GM19035 (cell line): ENCODE results near the gene ST3GAL3.

ENCODE experiments used
- ATAC-seq: cut with Tn5 transposase; IDR thresholded peaks from one replicate; pipeline ENCODE4 v1.9.1; 2021; ENCODE audit not compliant: unreplicated experiment

Gene ST3GAL3

DNA sequence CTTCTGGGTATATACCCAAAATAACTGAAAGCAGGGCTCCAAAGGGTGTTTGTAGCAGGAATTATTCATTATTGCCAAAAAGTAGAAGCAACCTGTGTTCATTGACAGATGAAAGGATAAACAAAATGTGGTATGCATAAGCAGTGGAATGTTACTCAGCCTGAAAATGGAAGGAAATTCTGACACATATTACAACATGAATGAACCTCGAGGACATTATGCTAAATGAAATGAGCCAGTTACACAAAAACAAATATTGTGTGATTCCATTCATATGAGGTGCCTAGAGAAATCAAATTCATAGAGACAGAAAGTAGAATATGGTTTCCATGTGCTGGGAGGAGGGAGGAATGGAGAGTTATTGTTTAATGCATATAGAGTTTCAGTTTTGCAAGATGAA lies 140.0 kb downstream of the ST3GAL3 start:
- no peak for ATAC-seq

DNA sequence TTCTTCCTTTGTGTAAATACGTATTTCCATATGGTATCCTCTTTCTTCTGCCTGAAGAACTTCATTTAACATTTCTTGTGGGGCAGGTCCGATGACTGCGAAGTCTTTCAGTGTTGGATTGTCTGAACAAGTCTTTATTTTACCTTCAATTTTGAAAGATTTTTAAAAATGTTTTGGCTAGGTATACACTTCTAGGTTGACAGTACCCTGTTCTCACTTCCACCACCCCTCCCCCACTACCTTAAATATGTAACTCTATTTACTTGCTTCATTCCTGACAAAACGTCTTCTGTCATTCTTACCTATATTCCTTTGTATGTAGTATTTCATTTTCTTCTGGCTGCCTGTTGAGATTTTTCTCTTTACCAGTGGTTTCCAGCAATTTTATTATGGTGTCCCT lies 140.5 kb downstream of the ST3GAL3 start:
- ATAC-seq: no peak

DNA sequence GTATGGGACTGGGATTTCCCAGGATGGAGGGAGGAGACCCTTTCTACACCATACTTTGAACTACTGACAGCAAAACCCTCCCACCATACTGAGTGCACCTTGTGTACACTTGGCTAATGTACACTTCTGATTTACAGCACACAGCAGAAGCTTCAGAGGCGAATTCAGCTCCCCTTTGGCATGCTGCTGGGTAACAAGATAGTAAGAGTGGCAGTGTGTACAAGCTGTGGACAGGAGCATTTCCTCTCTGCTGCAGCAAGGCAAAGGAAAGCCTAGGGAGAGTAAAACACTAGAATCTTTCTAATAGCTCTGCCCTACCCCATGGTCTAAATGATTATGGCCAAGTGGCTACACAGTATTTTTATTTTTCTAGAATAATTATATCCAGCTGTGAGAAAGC lies 142.3 kb downstream of the ST3GAL3 start:
- no peak for ATAC-seq

DNA sequence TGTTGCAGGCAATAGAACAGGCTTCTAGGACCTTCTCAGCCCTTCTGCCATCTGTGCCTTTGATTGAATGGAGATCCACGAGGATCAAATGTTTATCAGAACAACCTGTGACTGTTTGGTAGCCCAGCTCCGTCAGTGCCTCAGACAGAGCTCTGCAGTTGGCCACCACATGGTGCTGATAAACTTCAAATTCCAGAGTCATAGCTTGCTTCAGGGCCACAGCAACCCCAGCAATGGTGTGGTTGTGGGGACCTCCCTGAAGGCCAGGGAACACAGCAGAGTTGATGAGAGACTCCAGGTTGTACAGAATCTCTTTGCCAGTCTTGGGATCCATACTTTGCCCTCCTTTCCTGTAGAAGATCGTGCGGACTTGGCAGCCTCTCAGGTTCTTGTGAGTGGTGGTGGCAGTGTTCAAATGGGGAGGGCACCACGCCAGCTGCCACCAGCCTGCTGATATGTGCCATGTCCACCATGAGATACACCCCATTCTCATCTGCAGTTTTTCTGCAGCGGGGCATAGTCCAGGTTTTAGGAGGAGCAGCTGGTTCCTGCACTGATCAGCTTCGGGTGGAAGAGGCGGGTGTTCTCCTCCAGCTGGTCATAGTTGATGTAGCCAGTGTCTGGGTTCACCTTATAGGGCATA lies 143.4 kb downstream of the ST3GAL3 start:
- ATAC-seq: no peak

DNA sequence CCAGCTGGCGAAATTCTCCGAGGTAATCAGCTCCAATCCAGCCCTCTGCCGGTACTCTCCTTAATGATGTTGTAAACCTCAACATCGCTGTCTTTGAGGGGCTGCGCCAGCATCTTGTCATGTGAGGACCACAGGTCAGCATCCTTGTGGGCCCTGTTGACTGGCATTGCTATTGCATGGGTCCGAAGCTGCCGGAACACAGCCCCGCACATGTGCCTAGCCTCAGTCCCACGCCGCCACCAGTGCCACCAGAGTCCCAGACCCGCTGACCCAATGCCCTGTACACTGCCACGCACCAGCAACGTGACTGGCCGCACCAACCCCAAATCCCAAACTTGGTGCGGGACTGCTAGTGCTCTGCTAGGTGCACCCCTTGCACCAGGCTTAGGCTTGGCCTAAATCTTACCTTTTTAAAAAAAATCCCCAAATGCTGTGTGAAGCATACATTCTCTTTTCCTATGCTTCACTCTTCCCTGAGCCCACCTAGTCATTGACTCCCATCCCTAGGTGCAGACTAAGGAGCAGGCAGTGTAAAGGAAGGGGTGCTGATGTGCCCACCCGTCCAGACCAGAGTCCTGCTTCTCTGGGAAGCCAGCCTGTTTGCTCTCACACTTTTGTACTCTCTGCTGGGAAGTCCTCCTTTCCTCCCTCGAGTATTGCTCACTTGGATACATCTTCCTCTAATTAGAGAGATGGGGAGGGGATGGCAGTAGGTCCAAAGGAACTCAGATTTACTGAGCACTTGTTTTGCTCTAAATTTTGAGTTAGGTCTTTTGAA lies 144.4 kb downstream of the ST3GAL3 start:
- ATAC-seq: no peak

DNA sequence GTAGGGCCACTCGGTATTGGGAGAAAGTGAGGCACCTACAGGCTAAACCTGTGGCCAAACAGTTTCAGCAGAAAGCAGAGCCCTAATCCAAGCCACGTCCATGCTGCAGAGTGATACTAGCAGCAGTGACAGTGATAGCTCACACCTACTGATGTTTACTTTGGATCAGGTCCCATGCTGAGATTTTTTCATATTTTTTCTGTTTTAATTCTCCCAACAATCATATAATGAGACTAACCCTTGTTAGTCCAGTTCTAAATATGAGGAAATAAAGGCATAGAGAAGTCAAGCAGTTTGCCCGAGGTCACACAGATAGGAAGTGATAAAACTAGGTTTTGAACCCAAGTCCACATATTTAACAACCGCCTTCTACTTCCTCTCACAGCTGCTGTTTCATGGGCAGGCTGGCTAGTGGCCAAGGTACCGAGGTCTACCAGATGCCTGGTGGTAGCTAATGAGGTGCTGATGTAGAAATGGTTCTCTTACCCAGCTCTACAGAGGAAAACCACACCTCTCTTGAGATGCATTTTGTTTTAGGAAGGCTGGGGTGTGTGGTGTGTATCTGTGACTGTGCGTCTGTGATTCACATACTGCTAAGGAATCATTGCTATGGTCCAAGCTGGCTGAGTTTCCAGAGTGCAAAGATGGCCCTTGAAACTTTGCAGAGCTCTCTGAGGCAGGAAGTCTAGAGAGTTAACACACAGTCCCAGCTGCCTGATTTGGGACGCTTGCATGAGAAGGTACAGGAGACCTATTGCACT lies 146.0 kb downstream of the ST3GAL3 start:
- ATAC-seq: no peak

DNA sequence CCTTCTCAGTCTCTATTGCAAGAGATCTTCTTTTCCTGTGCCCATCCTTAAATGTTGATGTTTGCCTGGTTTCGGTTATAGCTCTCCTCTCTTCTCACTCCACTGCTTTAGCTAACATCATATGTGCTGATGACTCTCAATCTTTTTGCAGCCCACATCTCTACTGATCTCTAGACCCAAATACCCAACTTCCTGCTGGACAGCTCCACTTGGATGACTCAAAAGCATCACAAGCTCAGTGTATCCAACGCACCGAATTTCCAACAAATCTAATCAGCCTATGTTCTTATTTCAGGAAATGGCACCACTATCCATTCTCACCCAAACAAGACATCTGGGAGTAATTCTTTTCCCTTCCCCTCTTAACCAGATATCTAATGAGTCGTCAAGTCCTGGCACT lies 147.1 kb downstream of the ST3GAL3 start:
- no peak for ATAC-seq

DNA sequence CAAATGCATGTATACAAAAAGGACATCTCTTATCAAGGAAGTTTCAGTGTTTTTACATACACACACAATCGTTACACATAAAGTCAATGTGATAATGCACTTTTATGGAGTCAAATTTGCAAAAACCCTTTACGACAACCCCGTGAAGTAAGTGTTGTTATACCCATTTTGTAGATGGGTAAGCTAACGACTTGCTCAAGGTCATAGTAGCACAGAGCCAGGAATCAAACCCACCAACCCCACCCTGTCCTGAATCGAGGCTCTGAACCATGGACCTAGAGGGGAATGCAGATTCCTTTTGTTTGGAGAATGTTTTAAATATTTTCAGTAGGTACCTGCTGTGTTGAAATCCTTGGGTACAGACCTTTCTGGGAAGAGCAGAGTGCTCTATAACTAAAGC lies 148.9 kb downstream of the ST3GAL3 start:
- no peak for ATAC-seq

DNA sequence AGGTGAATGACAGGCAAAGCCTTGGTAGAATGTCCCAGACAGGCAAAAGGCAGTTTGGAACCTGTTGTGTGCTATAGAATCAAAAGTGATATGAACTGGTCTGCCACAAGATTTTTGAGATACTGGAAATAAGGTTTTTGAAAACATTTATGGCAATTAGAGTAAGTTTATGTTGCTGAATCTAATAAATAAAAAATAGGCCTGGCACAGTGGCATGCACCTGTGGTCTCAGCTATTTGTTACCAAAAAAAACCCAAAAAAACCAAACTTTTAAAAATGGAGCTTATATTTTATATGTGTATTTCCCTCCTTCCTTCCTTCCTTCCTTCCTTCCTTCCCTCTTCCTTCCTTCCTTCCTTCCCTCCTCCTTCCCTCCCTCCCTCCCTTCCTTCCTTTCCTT lies 149.8 kb downstream of the ST3GAL3 start:
- no peak for ATAC-seq

DNA sequence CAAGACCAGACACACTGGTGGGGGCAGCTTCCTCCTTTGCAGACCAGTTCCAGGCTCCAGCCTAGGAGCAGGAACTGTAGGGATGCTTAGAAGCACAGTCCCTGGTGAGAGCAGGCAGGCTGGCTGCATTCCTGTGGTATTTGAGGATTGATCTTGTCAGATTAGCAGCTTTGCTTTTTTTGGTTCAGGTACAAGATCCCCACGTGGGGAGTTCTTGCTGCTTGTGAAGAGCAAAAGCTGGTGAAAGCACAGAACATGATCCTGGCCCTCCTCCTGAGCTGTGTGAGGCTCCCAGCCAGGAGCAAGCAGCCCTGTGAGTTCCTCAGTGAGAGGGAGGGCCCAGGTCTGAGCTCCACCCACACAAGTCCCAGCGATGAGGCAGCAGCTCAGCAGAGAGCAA lies 151.0 kb downstream of the ST3GAL3 start:
- ATAC-seq: no peak

DNA sequence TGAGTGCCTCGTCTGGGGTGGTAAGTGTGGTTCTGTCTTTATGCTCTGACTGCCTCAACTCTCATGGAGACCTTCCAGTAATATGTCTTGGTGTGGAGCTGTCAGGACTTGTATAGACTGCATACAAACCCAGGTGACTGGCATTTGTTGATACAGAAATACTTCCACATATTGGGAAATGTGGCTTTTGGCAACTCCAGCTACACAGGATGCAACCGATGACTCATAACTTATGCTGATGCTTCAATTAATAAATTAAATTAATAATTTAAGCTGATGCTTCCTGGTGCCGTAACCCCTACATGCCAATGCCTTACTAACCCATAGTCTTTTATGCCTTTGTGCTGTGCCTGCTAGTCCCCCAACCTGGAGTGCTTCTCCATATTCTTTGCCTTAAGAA lies 154.0 kb downstream of the ST3GAL3 start:
- ATAC-seq: no peak

DNA sequence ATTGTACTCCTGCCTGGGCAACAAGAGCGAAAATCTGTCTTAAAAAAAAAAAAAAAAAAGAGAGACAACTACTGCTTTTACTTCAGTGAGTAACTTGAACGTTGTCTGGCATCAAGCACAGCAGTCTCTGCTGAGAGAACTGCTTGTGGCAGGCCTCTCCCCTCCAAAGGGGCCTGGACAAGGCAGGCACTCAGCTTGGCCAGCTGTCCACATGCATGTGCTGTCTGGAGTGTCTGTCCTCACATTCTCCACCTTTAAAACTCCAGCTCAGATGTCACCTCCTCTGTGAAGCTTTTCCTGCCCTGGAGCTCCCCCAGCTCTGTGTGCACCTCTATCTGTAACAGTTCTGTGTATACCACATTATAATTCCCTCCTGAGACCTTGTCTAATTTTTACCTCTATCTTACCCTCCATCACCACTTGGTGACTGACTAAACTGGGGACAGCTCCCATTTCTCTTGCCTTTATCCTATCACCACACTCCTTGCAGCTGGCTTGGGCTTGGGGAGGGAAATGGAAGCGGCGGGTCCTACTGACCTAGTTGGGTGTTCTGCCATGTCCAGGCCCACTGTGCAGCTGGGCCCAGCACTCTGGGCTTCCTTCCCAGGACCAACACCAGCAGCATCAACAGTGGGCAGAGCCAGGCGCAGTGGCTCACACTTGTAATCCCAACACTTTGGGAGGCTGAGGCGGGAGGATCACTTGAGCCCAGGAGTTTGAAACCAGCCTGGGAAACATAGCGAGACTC lies 154.8 kb downstream of the ST3GAL3 start:
- no peak for ATAC-seq

DNA sequence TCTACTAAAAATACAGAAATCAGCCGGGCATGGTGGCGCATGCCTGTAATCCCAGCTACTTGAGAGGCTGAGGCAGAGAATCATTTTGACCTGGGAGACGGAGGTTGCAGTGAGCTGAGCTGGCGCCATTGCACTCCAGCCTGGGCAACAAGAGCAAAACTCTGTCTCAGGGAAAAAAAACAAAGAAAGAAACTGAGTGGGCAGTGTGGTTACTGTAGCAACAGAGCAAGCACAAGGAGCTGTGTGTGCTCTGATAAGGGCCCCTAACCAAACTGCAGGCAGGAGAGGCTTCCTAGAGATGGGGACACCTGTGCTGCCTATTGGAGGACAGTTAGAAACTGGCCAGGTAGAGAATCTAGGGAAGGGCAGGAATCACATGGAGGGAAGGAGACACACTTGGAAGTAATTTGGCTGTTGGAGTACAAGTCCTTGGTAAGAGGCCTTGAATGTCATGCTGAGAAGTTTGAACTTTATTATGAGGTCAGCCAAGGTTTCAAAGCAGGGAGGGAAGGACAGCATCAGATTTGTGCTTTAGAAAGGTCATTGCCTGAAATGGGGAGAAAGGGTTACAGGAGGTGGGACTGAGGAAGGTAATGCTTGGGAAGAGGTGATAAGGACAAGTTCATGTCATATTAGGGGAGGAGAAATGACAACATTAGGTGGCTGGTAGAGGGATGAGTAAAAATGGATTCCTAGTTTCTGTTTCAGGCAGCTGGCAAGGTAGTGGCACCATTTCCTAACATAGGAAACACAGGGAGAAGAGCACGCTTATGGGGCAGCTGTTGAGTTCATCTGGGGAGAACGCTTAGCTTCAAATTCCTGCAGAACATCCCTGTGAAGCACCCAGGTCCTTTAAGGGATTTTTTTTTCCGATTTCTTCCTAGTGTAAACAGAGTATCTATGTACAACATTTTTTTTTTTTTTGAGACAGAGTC lies 157.0 kb downstream of the ST3GAL3 start:
- no peak for ATAC-seq

DNA sequence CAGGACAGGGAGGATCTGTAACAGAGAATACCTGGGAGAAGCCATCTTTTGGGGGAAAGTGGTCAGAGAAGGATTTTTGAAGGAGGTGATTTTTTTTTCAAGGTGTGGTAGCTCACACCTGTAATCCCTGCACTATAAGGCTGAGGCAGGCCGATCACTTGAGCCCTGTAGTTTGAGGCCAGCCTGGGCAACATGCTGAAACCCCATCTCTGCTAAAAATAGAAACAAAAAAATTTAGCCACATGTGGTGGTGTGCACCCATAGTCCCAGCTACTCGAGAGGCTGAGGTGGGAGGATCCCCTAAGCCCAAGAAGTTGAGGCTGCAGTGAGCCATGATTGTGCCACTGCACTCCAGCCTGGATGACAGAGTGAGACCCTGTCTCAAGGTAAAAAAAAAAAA lies 158.9 kb downstream of the ST3GAL3 start:
- no peak for ATAC-seq

DNA sequence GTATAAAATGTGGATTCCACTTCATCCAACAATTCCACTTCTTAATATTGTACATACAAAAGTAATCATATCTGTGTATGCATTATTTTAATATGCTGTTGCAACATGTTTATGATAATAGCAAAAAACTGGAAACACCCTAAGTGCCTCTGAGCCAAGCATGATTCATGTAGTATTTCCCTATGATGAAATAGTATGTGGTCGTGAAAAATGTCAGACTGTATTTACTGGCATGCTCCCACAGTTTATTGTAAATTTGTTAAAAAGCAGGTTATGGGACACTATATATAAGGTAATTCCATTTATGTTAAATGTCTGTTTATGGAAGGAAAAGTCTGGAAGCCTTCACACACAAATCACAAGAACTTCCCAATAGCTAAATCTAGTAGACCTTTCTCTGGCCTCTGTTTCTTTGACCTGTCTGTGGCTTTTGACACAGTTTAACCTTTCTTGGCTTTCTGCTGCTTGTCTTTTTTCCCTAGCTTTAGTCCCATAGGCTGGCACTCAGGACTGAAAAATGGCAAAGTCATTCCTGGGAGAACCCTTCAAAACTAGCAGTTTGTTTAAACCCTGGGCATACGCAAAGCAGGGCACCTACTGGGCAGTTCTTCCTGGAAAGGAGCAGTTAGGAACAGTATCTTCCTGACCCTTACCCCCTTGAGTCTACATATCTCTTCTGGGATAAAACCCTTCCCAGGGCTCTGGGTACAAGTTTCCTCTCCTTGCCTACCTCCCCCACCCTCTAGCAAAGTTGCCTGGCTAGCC lies 160.8 kb downstream of the ST3GAL3 start:
- ATAC-seq: no peak

DNA sequence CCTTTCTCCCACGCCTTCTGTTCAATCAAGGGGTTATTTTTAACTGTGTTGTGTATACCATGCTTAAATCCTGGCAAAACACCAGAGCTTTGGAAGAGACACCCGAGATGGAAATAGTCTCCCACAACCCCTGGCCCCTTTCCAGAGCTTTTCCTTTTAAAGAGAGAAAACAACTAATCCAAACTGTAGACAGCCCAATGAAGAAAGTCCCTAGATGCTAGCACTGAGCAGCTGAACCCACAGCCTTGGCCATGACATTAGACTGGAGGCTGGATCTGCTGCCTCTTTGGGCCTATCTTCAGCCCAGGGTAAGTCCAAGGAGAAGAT lies 161.4 kb downstream of the ST3GAL3 start:
- ATAC-seq: no peak

DNA sequence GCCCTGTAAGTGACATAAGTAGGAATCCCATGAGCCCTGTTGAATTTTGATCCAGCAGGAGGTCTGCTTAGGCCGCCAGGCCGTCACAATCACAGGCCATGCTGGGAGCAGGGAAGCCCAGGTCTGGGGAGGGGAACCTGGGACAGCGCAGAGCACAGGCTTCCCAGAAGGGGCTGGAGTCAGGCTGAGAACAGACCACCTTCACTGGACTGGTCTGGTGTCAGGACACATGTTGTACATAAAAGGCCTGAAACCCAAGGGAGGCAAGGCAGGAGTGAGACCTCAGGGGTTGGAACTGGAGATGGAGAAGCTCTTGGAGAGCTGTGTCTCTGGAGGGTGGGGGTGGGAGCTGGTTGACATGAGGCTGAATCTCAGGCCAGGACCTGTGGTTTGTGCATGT lies 163.0 kb downstream of the ST3GAL3 start:
- ATAC-seq: no peak

DNA sequence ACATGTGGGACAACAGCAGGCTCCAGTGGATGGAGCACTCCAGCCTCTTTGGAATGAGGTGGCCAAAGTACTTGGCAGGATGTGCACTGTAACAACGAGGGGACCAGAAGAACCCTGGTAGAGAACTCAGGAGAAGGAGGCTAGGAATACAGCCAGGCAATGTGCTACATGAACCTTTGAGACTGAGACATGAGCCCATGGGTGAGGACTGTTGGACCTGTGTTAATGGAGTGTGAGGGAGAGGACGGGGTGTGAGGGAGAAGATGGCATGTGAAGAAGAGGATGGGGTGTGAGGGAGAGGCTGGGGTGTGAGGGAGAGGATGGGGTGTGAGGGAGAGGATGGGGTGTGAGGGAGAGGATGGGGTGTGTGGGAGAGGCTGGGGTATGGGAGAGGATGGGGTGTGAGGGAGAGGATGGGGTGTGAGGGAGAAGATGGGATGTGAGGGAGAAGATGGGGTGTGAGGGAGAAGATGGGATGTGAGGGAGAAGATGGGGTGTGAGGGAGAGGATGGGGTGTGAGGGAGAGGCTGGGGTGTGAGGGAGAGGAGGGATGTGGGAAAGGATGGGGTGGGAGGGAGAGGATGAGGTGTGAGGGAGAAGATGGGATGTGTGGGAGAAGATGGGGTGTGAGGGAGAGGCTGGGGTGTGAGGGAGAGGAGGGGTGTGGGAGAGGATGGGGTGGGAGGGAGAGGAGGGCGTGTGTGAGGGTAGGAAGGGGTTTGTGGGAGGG lies 164.0 kb downstream of the ST3GAL3 start:
- no peak for ATAC-seq

DNA sequence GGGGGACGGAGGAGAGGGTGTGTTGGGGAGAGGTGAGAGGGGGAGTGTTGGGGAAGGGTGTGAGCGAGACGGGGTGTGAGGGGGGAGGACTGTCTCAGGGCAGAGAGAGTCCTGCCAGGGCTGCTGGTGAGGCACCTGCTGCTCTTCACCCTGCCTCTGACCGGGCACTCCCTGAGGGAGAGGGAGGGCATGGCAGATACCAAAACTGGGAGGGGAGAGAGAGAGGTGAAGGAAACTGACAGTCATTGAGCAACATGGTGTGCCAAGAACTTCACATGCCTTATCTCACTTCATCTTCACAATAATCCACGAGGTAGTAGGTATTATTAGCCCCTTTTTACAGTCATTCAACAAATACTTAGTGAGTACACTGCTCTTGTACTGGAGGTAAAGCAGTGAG lies 164.9 kb downstream of the ST3GAL3 start:
- no peak for ATAC-seq
